ENCODE results near the gene RAB27A. TPM values are rescaled to one million over a fixed set of nuclear protein-coding genes. Genes with fewer than 3 reads are reported as not detected.

The RAB27A gene
- total and polyA plus RNA-seq, 2 of the 8 experiments (the other 6 are each of a cell fraction or from before 2014, with no cell fraction given) = 2.3 to 6.5 TPM

DNA sequence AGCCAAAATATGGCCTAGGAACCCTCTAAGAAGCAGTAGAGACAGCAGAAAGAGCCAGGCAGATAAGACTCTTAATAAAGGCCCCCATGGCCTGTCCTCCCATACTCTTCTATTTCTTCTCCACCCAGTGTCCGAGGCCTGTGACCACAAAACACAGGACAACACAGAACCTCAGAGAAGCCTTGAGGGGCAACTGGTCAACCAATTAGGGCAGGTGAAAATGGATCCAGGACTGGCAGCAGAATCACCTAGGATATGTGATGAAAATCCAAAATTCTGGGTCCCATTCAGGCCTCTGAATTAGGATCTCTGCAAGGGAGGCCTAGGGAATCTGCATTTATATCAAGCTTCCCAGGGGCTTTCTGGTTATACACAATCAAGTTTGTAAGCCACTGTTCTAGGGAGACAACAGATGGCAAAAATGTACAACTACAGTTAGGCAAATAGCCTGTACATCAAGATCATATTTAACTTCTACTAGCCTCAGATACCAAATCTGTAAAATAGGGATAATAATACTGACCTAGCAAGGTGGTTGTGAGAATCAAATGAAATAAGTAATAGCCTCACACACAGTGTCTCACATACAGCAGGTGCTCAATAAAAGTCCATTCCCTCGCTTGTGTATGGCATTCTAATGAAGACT lies 10.4 kb downstream of the RAB27A start:
- no peaks in the 10 kb centered on the region for H3K4me1 ChIP-seq (replicated peaks in 1 of 4; ENCODE audit: control insufficient read depth in 3 of 4, insufficient read depth in 4 of 4, low read length in 3 of 4)
- H3K9ac ChIP-seq (replicated peaks in 1 of 4; ENCODE audit: extremely low read depth in 1 of 4, low read depth in 3 of 4, low read length in 3 of 4) = no peak overlapping the region
- no peak overlapping the region for H3K56ac ChIP-seq (replicated peaks; ENCODE audit: insufficient read length, low read depth, low read length)
- no peaks in the 10 kb centered on the region for H3K79me2 ChIP-seq (ENCODE audit: control insufficient read depth in 1 of 2, insufficient read depth in 2 of 2, low read length in 2 of 2)
- WGBS, 2 experiments (ENCODE audit: extremely low coverage in 1 of 2, insufficient coverage in 1 of 2, insufficient read length in 1 of 2, insufficient replicate concordance in 2 of 2, low coverage in 1 of 2, low lambda C conversion rate in 2 of 2, missing lambda C conversion rate in 1 of 2) = 79% methylated on average over 2 of the region's 2 CpGs; no CpG with 5 or more reads in 1 of the 2 experiments
- no peak overlapping the region for H2AFZ ChIP-seq (ENCODE audit: low read length)
- H3K4me3 ChIP-seq (ENCODE audit: extremely low read depth in 1 of 4, insufficient read depth in 2 of 4, low read depth in 3 of 4, low read length in 4 of 4) = no peak overlapping the region
- no peaks in the 10 kb centered on the region for H3K23me2 ChIP-seq (ENCODE audit: low read depth, low read length)
- no peaks in the 10 kb centered on the region for H4K20me1 ChIP-seq (replicated peaks in 1 of 2; ENCODE audit: control insufficient read depth in 1 of 2, insufficient read depth in 2 of 2, low read length in 2 of 2)
- DNase-seq (ENCODE audit: low read depth in 1 of 2, low spot score in 2 of 2) (no peak), FAIRE-seq (no peak)
- no peak overlapping the region for H3K27ac ChIP-seq (ENCODE audit: low read depth, low read length)
- H3K27me3 ChIP-seq (replicated peaks in 1 of 4; ENCODE audit: control insufficient read depth in 3 of 4, extremely low read depth in 1 of 4, insufficient read depth in 3 of 4, low read length in 3 of 4) = no peaks in the 10 kb centered on the region
- H3K14ac ChIP-seq (ENCODE audit: insufficient read length) = no peak overlapping the region
- no peak overlapping the region for H2BK20ac ChIP-seq (ENCODE audit: low read length)
- H2BK12ac ChIP-seq (ENCODE audit: low read depth, low read length) = no peak overlapping the region
- H3K9me3 ChIP-seq (ENCODE audit: insufficient read depth in 2 of 2, low read depth in 1 of 2, low read length in 1 of 2) = no peaks in the 10 kb centered on the region
- no peak overlapping the region for H4K5ac ChIP-seq (ENCODE audit: insufficient read length, low read depth, low read length)
- H2BK15ac ChIP-seq (ENCODE audit: low read length) = no peak overlapping the region
- H2BK5ac ChIP-seq (ENCODE audit: low read depth, low read length) = no peak overlapping the region
- CTCF ChIA-PET (ENCODE audit: partially characterized antibody) = no interaction called here
- H2BK120ac ChIP-seq (replicated peaks; ENCODE audit: low read depth, low read length) = no peak overlapping the region
- no peak overlapping the region for H3K4me2 ChIP-seq (ENCODE audit: insufficient read depth in 1 of 2, low read depth in 2 of 2, low read length in 2 of 2)
- H3K36me3 ChIP-seq (ENCODE audit: control insufficient read depth in 2 of 4, insufficient read depth in 4 of 4, low read length in 3 of 4) = no peaks in the 10 kb centered on the region
- no peak overlapping the region for H2AK5ac ChIP-seq (ENCODE audit: low read depth, low read length)
- no peaks in the 10 kb centered on the region for H3K79me1 ChIP-seq (ENCODE audit: low read depth, low read length)
- no peak overlapping the region for H4K8ac ChIP-seq (ENCODE audit: extremely low read depth, insufficient read depth, low read length)
- no peak overlapping the region for H3K4ac ChIP-seq (replicated peaks; ENCODE audit: insufficient read length, low read depth, low read length)
- POLR2A ChIA-PET (ENCODE audit: partially characterized antibody) = no interaction called here
- no peak overlapping the region for H4K91ac ChIP-seq (replicated peaks; ENCODE audit: insufficient read length, low read length)
- no peak overlapping the region for H3K18ac ChIP-seq (ENCODE audit: extremely low read depth, low read length)
- H3K23ac ChIP-seq (ENCODE audit: insufficient read length) = no peak overlapping the region
- no peak for TF ChIP-seq EZH2 (IDR thresholded peaks at IDR 0.05; ENCODE audit: low read depth, low read length, severe bottlenecking)
- no peak for TF ChIP-seq HDAC6 (IDR thresholded peaks at IDR 0.05; ENCODE audit: low read depth, low read length)
- TF ChIP-seq E2F6 (IDR thresholded peaks at IDR 0.05) = no peak
- no peak for TF ChIP-seq MAFK (IDR thresholded peaks at IDR 0.05; ENCODE audit: low read depth, low read length)
- no peak for TF ChIP-seq RBBP5 (IDR thresholded peaks at IDR 0.05; ENCODE audit: borderline replicate concordance, low read depth, low read length)
- no peak for TF ChIP-seq SIN3A (conservative IDR thresholded peaks at IDR 0.05 in 1 of 2, IDR thresholded peaks at IDR 0.05 in 1 of 2; ENCODE audit: low read depth in 1 of 2, low read length in 2 of 2)
- TF ChIP-seq ZNF274 (IDR thresholded peaks at IDR 0.05; ENCODE audit: borderline replicate concordance, extremely low read depth, low read length) = no peak
- TF ChIP-seq SRF (IDR thresholded peaks at IDR 0.05; ENCODE audit: low read depth, low read length) = no peak
- TF ChIP-seq NRF1 (IDR thresholded peaks at IDR 0.05; ENCODE audit: low read depth, low read length) = no peak
- TF ChIP-seq CHD1 (IDR thresholded peaks at IDR 0.05; ENCODE audit: low read depth, low read length) = no peak
- TF ChIP-seq JUN (IDR thresholded peaks at IDR 0.05; ENCODE audit: low read depth, low read length) = no peak
- TF ChIP-seq TAF1 (IDR thresholded peaks at IDR 0.05; ENCODE audit: low read depth, low read length) = no peak
- TF ChIP-seq BRCA1 (IDR thresholded peaks at IDR 0.05; ENCODE audit: low read depth, low read length) = no peak
- TF ChIP-seq EGR1 (IDR thresholded peaks at IDR 0.05; ENCODE audit: borderline replicate concordance, low read depth, low read length) = no peak
